Vagina (tissue), 2 donors: ENCODE results near the gene KLHL6. TPM values are rescaled to one million over a fixed set of nuclear protein-coding genes. Genes with fewer than 3 reads are reported as not detected.

Experiments
- DNase-seq, 2 donors: peaks; one replicate each; pipeline ENCODE4 v3.0.0-alpha.2; 2017; ENCODE audit errors: extremely low spot score in 2 of 2
- H3K27ac ChIP-seq: fragments of 200-600 bp; sonication (generic); one replicate; pipeline ENCODE4 v1.5.1; 2019
- H3K27me3 ChIP-seq: fragments of 200-600 bp; sonication (generic); one replicate; pipeline ENCODE4 v1.5.1; 2019
- H3K36me3 ChIP-seq, 2 donors: fragments of 200-600 bp; sonication (generic); one replicate each; pipeline ENCODE4 v1.5.1; 2017 to 2019
- H3K4me1 ChIP-seq: fragments of 200-600 bp; sonication (generic); one replicate; pipeline ENCODE4 v1.5.1; 2019
- H3K4me3 ChIP-seq, 2 donors: fragments of 200-600 bp; sonication (generic); 1 replicate in 1 of 2; 2 replicates in 1 of 2; pipeline ENCODE4 v1.5.1; 2016 to 2019
- H3K9me3 ChIP-seq: fragments of 200-600 bp; sonication (generic); one replicate; pipeline ENCODE4 v1.5.1; 2019
- CTCF ChIP-seq, 3 experiments: fragments of 450-650 bp in 2 of 3; fragments of 200-600 bp in 1 of 3; sonication (generic) in 1 of 3; IDR thresholded peaks; one replicate each; pipeline ENCODE4 v1.5.1; 2017 to 2019; ENCODE audit warnings: antibody characterized with exemption in 3 of 3, mild to moderate bottlenecking in 2 of 3, moderate library complexity in 2 of 3
- POLR2A ChIP-seq, 2 donors: fragments of 450-650 bp; IDR thresholded peaks; one replicate each; pipeline ENCODE4 v1.6.1; 2017; ENCODE audit warnings: antibody characterized with exemption in 2 of 2, mild to moderate bottlenecking in 2 of 2, moderate library complexity in 2 of 2
- POLR2AphosphoS5 ChIP-seq, 2 donors: sonication (generic); formaldehyde crosslinking; IDR thresholded peaks; one replicate each; pipeline ENCODE4 v1.9.0; 2017; ENCODE audit warnings: antibody characterized with exemption in 2 of 2, mild to moderate bottlenecking in 2 of 2, low read depth in 1 of 2; ENCODE audit not compliant: insufficient read depth in 1 of 2
- intact Hi-C: fragments of 100-400 bp; cut with DNase I; formaldehyde crosslinking; loops from one replicate; pipeline ENCODE4 v1.15.1; 2023
- total RNA-seq: library from RNA; depleted of rRNA; stranded (reverse); fragments of >200 nt; gene quantifications from one replicate; pipeline ENCODE4 v1.2.3, GENCODE V29; 2016

The KLHL6 gene
- total RNA-seq, 1 donor from 2014 or later, result 1.7 TPM

GRCh38 chr3:183541235-183541655 is 14.3 kb downstream of the KLHL6 start:
- no peaks in the 10 kb centered on the region for H3K27me3 ChIP-seq
- no peak overlapping the region for H3K27ac ChIP-seq
- TF ChIP-seq CTCF (IDR thresholded peaks at IDR 0.05), result no peak
- TF ChIP-seq POLR2A (IDR thresholded peaks at IDR 0.05), result no peak
- TF ChIP-seq POLR2AphosphoS5 (IDR thresholded peaks at IDR 0.05; ENCODE audit: insufficient read depth in 1 of 2, low read depth in 1 of 2), result no peak
- H3K4me3 ChIP-seq, result no peak overlapping the region
- intact Hi-C loops, result no loop called here
- H3K9me3 ChIP-seq, result no peaks in the 10 kb centered on the region
- DNase-seq, result no peak
- no peaks in the 10 kb centered on the region for H3K4me1 ChIP-seq
- no peaks in the 10 kb centered on the region for H3K36me3 ChIP-seq

- Histone ChIP-seq H3K27ac (no peak overlapping the region), H3K4me3 (no peak overlapping the region), H3K4me1 (no peaks in the 10 kb centered on the region), H3K9me3 (no peaks in the 10 kb centered on the region), H3K27me3 (no peaks in the 10 kb centered on the region), H3K36me3 (no peaks in the 10 kb centered on the region)
- intact Hi-C loops, result no loop called here
- no peak for DNase-seq
- TF ChIP-seq CTCF (IDR thresholded peaks at IDR 0.05), result no peak
- no peak for TF ChIP-seq POLR2A (IDR thresholded peaks at IDR 0.05)
- TF ChIP-seq POLR2AphosphoS5 (IDR thresholded peaks at IDR 0.05; ENCODE audit: insufficient read depth in 1 of 2, low read depth in 1 of 2), result no peak
These were observed 14.8 kb downstream of the KLHL6 start for GRCh38 chr3:183540501-183541234.

GRCh38 chr3:183539811-183540210 is 15.7 kb downstream of the KLHL6 start:
- no peak overlapping the region for H3K27ac ChIP-seq
- intact Hi-C loops, result no loop called here
- H3K9me3 ChIP-seq, result no peaks in the 10 kb centered on the region
- H3K4me3 ChIP-seq, result no peak overlapping the region
- no peak for TF ChIP-seq POLR2AphosphoS5 (IDR thresholded peaks at IDR 0.05; ENCODE audit: insufficient read depth in 1 of 2, low read depth in 1 of 2)
- TF ChIP-seq POLR2A (IDR thresholded peaks at IDR 0.05), result no peak
- no peak for TF ChIP-seq CTCF (IDR thresholded peaks at IDR 0.05)
- H3K4me1 ChIP-seq, result no peaks in the 10 kb centered on the region
- no peaks in the 10 kb centered on the region for H3K36me3 ChIP-seq
- H3K27me3 ChIP-seq, result no peaks in the 10 kb centered on the region
- DNase-seq, result no peak

GRCh38 chr3:183538486-183538885 is 17.0 kb downstream of the KLHL6 start:
- intact Hi-C loops, result no loop called here
- Histone ChIP-seq H3K9me3 (no peaks in the 10 kb centered on the region), H3K27me3 (no peaks in the 10 kb centered on the region), H3K36me3 (no peaks in the 10 kb centered on the region), H3K4me3 (no peak overlapping the region), H3K4me1 (no peaks in the 10 kb centered on the region), H3K27ac (no peak overlapping the region)
- TF ChIP-seq POLR2A (IDR thresholded peaks at IDR 0.05) (no peak), CTCF (IDR thresholded peaks at IDR 0.05) (no peak), POLR2AphosphoS5 (IDR thresholded peaks at IDR 0.05; ENCODE audit: insufficient read depth in 1 of 2, low read depth in 1 of 2) (no peak)
- DNase-seq, result no peak

GRCh38 chr3:183537295-183537730 is 18.2 kb downstream of the KLHL6 start:
- no peaks in the 10 kb centered on the region for H3K9me3 ChIP-seq
- intact Hi-C loops, result no loop called here
- no peaks in the 10 kb centered on the region for H3K36me3 ChIP-seq
- H3K27me3 ChIP-seq, result no peaks in the 10 kb centered on the region
- no peak overlapping the region for H3K4me3 ChIP-seq
- no peak overlapping the region for H3K27ac ChIP-seq
- no peak for TF ChIP-seq POLR2AphosphoS5 (IDR thresholded peaks at IDR 0.05; ENCODE audit: insufficient read depth in 1 of 2, low read depth in 1 of 2)
- TF ChIP-seq CTCF (IDR thresholded peaks at IDR 0.05), result no peak
- no peak for TF ChIP-seq POLR2A (IDR thresholded peaks at IDR 0.05)
- no peak for DNase-seq
- H3K4me1 ChIP-seq, result no peaks in the 10 kb centered on the region
